GM12878 (cell line): Measurements from ENCODE around the gene CELSR3. TPM values are rescaled to one million over a fixed set of nuclear protein-coding genes. Genes with fewer than 3 reads are reported as not detected.

ENCODE experiments used
- ATAC-seq: fragments of 200-7000 bp; cut with Tn5 transposase; 3 replicates; pipeline ENCODE4 v1.9.1; 2020; ENCODE audit warnings: mild to moderate bottlenecking, moderate library complexity
- BruUV-seq: library from RNA; stranded (reverse); fragments of 400-500 nt; replicated peaks from 2 replicates; lab custom pipeline; 2021; lab: Mats Ljungman, UMichigan
- CTCF ChIA-PET: fragments of 300-600 bp; sonication (Branson Sonifier 250); formaldehyde crosslinking; extraction: SDS; loops from one replicate; lab custom pipeline; 2021; ENCODE audit warnings: inconsistent platforms; lab: Yijun Ruan, JAX
- POLR2A ChIA-PET: fragments of 350-600 bp; formaldehyde crosslinking; extraction: SDS; loops from one replicate; lab custom pipeline; 2021; ENCODE audit warnings: inconsistent platforms; lab: Charles Lee
- RAD21 ChIA-PET: fragments of 300-600 bp; sonication (Branson Sonifier 250); formaldehyde crosslinking; loops from one replicate; lab custom pipeline; 2023; ENCODE audit warnings: antibody characterized with exemption; ENCODE audit not compliant: unreplicated experiment; lab: Charles Lee
- SMC1A ChIA-PET: fragments of 300-600 bp; sonication (Branson Sonifier 250); formaldehyde crosslinking; loops from one replicate; lab custom pipeline; 2023; ENCODE audit not compliant: unreplicated experiment, uncharacterized antibody; lab: Charles Lee
- DNase-seq: peaks from one replicate; pipeline ENCODE4 v3.0.0-alpha.2; 2011; ENCODE audit warnings: low read depth, low spot score
- FAIRE-seq: peaks from 3 replicates; lab custom pipeline; 2011; peaks lifted over from hg19 to GRCh38; lab: Jason Lieb, UNC
- H2AFZ ChIP-seq: 2 replicates; pipeline ENCODE4 v1.6.0; 2011; ENCODE audit warnings: low read depth, low read length, control low read depth; ENCODE audit not compliant: control insufficient read depth
- H3K27ac ChIP-seq: 2 replicates; pipeline ENCODE4 v1.5.1; 2011; ENCODE audit warnings: control low read depth; ENCODE audit not compliant: control insufficient read depth, insufficient read depth
- H3K27me3 ChIP-seq, 2 experiments: replicated peaks in 1 of 2; 2 replicates each; pipeline versions ENCODE4 v1.6.0 to v1.6.1; 2011; ENCODE audit warnings: low read length in 1 of 2; ENCODE audit not compliant: control insufficient read depth in 2 of 2, insufficient read depth in 2 of 2
- H3K36me3 ChIP-seq, 2 experiments: 2 replicates each; pipeline ENCODE4 v1.5.1; 2011; ENCODE audit warnings: low read length in 1 of 2; ENCODE audit not compliant: control insufficient read depth in 2 of 2, insufficient read depth in 2 of 2
- H3K4me1 ChIP-seq: 2 replicates; pipeline ENCODE4 v1.6.1; 2011; ENCODE audit warnings: mild to moderate bottlenecking, low read length, moderate library complexity, mixed read lengths; ENCODE audit not compliant: control insufficient read depth, insufficient read depth
- H3K4me2 ChIP-seq: 2 replicates; pipeline ENCODE4 v1.6.0; 2011; ENCODE audit warnings: control low read depth; ENCODE audit not compliant: control insufficient read depth, insufficient read depth
- H3K4me3 ChIP-seq: fragments of 200-600 bp; sonication (generic); 2 replicates; pipeline ENCODE4 v1.5.1; 2016
- H3K79me2 ChIP-seq: 2 replicates; pipeline ENCODE4 v1.6.0; 2011; ENCODE audit warnings: low read length; ENCODE audit not compliant: control insufficient read depth, insufficient read depth
- H3K9ac ChIP-seq: 2 replicates; pipeline ENCODE4 v1.8.0; 2011; ENCODE audit warnings: low read length, control low read depth, mixed read lengths; ENCODE audit not compliant: control insufficient read depth, insufficient read depth
- H3K9me3 ChIP-seq: replicated peaks from 3 replicates; pipeline ENCODE4 v1.5.1; 2011; ENCODE audit warnings: mild to moderate bottlenecking, low read length; ENCODE audit not compliant: control insufficient read depth, insufficient read depth
- H4K20me1 ChIP-seq: 2 replicates; pipeline ENCODE4 v1.6.0; 2011; ENCODE audit not compliant: control insufficient read depth, insufficient read depth
- ATF2 ChIP-seq: IDR thresholded peaks from 2 replicates; pipeline ENCODE4 v1.6.1; 2012; ENCODE audit warnings: low read length, inconsistent platforms
- CBX3 ChIP-seq: fragments of 200-600 bp; sonication (generic); IDR thresholded peaks from 2 replicates; pipeline ENCODE4 v1.6.1; 2016; ENCODE audit warnings: low read depth, borderline replicate concordance
- CTCF ChIP-seq, 3 experiments: IDR thresholded peaks in 2 of 3; conservative IDR thresholded peaks in 1 of 3; 2 replicates each; pipeline ENCODE4 v1.5.1; 2011; ENCODE audit warnings: low read depth in 3 of 3, low read length in 3 of 3, mild to moderate bottlenecking in 3 of 3, control low read depth in 2 of 3, moderate library complexity in 2 of 3, inconsistent platforms in 1 of 3, mixed read lengths in 1 of 3; ENCODE audit not compliant: control insufficient read depth in 2 of 3, insufficient read depth in 1 of 3; ENCODE audit errors: extremely low read depth in 1 of 3
- HDAC6 ChIP-seq: fragments of 200-600 bp; sonication (generic); IDR thresholded peaks from one replicate; pipeline ENCODE4 v1.8.0; 2017; ENCODE audit warnings: antibody characterized with exemption; ENCODE audit not compliant: unreplicated experiment
- KLF5 ChIP-seq: fragments of 450-650 bp; IDR thresholded peaks from 2 replicates; pipeline ENCODE4 v1.6.1; 2014; ENCODE audit warnings: mild to moderate bottlenecking; ENCODE audit not compliant: partially characterized antibody
- MAX ChIP-seq: IDR thresholded peaks from 2 replicates; pipeline ENCODE4 v1.6.1; 2012; ENCODE audit warnings: low read depth, low read length, improper control_type of control experiment
- NR2C1 ChIP-seq: fragments of 450-650 bp; IDR thresholded peaks from 2 replicates; pipeline ENCODE4 v1.6.1; 2017; ENCODE audit warnings: antibody characterized with exemption, mild to moderate bottlenecking, moderate library complexity
- NRF1 ChIP-seq: conservative IDR thresholded peaks from 2 replicates; pipeline ENCODE4 v1.6.1; 2011; ENCODE audit warnings: mild to moderate bottlenecking, low read depth, low read length, improper control_type of control experiment
- PAX5 ChIP-seq: IDR thresholded peaks from 2 replicates; pipeline ENCODE4 v1.6.1; 2011; ENCODE audit warnings: low read depth, low read length, borderline replicate concordance
- PBX3 ChIP-seq: IDR thresholded peaks from 2 replicates; pipeline ENCODE4 v1.6.1; 2011; ENCODE audit warnings: mild to moderate bottlenecking, low read depth, low read length, moderate library complexity; ENCODE audit not compliant: insufficient replicate concordance
- RUNX3 ChIP-seq: IDR thresholded peaks from 2 replicates; pipeline ENCODE4 v1.6.1; 2012; ENCODE audit warnings: low read length, inconsistent platforms
- TCF12 ChIP-seq: IDR thresholded peaks from 2 replicates; pipeline ENCODE4 v1.6.1; 2011; ENCODE audit warnings: low read depth, mild to moderate bottlenecking, low read length
- ZNF687 ChIP-seq: fragments of 450-650 bp; IDR thresholded peaks from 2 replicates; pipeline ENCODE4 v1.6.1; 2017; ENCODE audit warnings: mild to moderate bottlenecking, moderate library complexity
- WGBS: methylation state at CpG from one replicate; pipeline ENCODE4 v1.1.6; 2016; ENCODE audit warnings: low lambda C conversion rate; ENCODE audit not compliant: insufficient replicate concordance, insufficient coverage; ENCODE audit errors: missing lambda C conversion rate; 5-methylcytosine and 5-hydroxymethylcytosine counted together
- in situ Hi-C: fragments of 300-500 bp; cut with MboI; formaldehyde crosslinking; loops from 9 replicates; pipeline ENCODE4 v1.14.3; 2018; ENCODE audit warnings: mixed read lengths
- intact Hi-C: fragments of 100-400 bp; cut with micrococcal nuclease; formaldehyde crosslinking; loops from one replicate; pipeline ENCODE4 v1.14.2; 2022; ENCODE audit not compliant: unreplicated experiment
- polyA plus RNA-seq, 11 experiments: library from polyadenylated mRNA; depleted of rRNA in 4 of 11; unstranded in 6 of 11; stranded (reverse) in 5 of 11; fragments of >200 nt; fragmentation: Nextera tagmentation in 4 of 11; fragmentation: Illumina TruSeq in 1 of 11; extraction: Ambion mirVana in 4 of 11; extraction: Trizol in 1 of 11; gene quantifications; 1 replicate in 1 of 11; 2 replicates in 10 of 11; pipeline versions ENCODE4 v1.2.1 to v1.2.3, GENCODE V29; 2011 to 2016; ENCODE audit warnings: inconsistent platforms in 2 of 11, missing spikeins in 2 of 11, low read depth in 1 of 11
- total RNA-seq, 4 experiments: library from RNA; depleted of rRNA in 3 of 4; stranded (reverse); fragments of >200 nt in 3 of 4; fragmentation: Illumina TruSeq in 1 of 4; extraction: Trizol in 1 of 4; gene quantifications; 2 replicates each; pipeline versions ENCODE4 v1.2.1 to v1.2.3, GENCODE V29; 2013 to 2021

CELSR3 gene
- total and polyA plus RNA-seq, 10 of the 15 experiments (the other 5 are each of a cell fraction or from before 2014, with no cell fraction given), result 0.08 to 1.6 (median 0.57) TPM

- ChIA-PET RAD21 (no interaction called here), SMC1A (no interaction called here), CTCF (no interaction called here), POLR2A (no interaction called here)
- no TSS peak for BruUV-seq
- H3K27ac ChIP-seq, result no peak overlapping the region
- no peaks in the 10 kb centered on the region for H3K9me3 ChIP-seq
- no peaks in the 10 kb centered on the region for H3K27me3 ChIP-seq
- DNase-seq, result no peak
- no peaks in the 10 kb centered on the region for H3K36me3 ChIP-seq
- 24% methylated on average over 9 of the region's 9 CpGs for WGBS
- H3K9ac ChIP-seq, result no peak overlapping the region
- H3K4me1 ChIP-seq, result no peaks in the 10 kb centered on the region
- H2AFZ ChIP-seq, result no peak overlapping the region
- no peak for FAIRE-seq
- in situ Hi-C loops, result no loop called here
- intact Hi-C loops, result no loop called here
- no peak overlapping the region for H3K4me2 ChIP-seq
- ATAC-seq, result no peak
- H4K20me1 ChIP-seq, result no peaks in the 10 kb centered on the region; the same call in 1 of the 2 replicates
- no peaks in the 10 kb centered on the region for H3K79me2 ChIP-seq
- no peak overlapping the region for H3K4me3 ChIP-seq
- no peak for TF ChIP-seq NRF1
- TF ChIP-seq TCF12, result no peak
- TF ChIP-seq PAX5, result no peak
- TF ChIP-seq RUNX3, result no peak
- no peak for TF ChIP-seq KLF5
- no peak for TF ChIP-seq CTCF (IDR thresholded peaks at IDR 0.05 in 2 of 3, conservative IDR thresholded peaks at IDR 0.05 in 1 of 3; ENCODE audit: control insufficient read depth in 2 of 3, extremely low read depth in 1 of 3, insufficient read depth in 1 of 3, low read depth in 3 of 3, low read length in 3 of 3)
- no peak for TF ChIP-seq NR2C1
- TF ChIP-seq PBX3, result no peak
- TF ChIP-seq ZNF687, result no peak
- no peak for TF ChIP-seq HDAC6
- no peak for TF ChIP-seq ATF2
- no peak for TF ChIP-seq MAX
- TF ChIP-seq CBX3, result no peak
These were observed 15.0 kb downstream of the CELSR3 start for GRCh38 chr3:48647714-48648113.
